WTC11 (cell line): ENCODE results near the gene IL10RB. TPM values are rescaled to one million over a fixed set of nuclear protein-coding genes. Genes with fewer than 3 reads are reported as not detected.

Experiments
- ATAC-seq: fragments of 200-7000 bp; cut with Tn5 transposase; 2 replicates; pipeline ENCODE4 v1.10.0; 2021; ENCODE audit warnings: mild to moderate bottlenecking, moderate library complexity
- CTCF ChIA-PET: fragments of 300-600 bp; sonication (Branson Sonifier 250); formaldehyde crosslinking; loops from one replicate; lab custom pipeline; 2021; ENCODE audit warnings: antibody characterized with exemption; lab: Charles Lee
- POLR2A ChIA-PET: fragments of 350-600 bp; sonication (Branson Sonifier 250); formaldehyde crosslinking; loops from one replicate; lab custom pipeline; 2021; ENCODE audit warnings: antibody characterized with exemption; lab: Charles Lee
- DNase-seq: peaks from one replicate; pipeline ENCODE4 v3.0.0; 2021; ENCODE audit warnings: low spot score
- H3K27ac Mint-ChIP-seq: 2 replicates; pipeline ENCODE4 v1.8.0; 2021; ENCODE audit warnings: mixed read lengths
- H3K27me3 Mint-ChIP-seq: 2 replicates; pipeline ENCODE4 v1.8.0; 2021; ENCODE audit warnings: low read depth, mild to moderate bottlenecking, moderate library complexity, mixed read lengths
- H3K36me3 Mint-ChIP-seq: 2 replicates; pipeline ENCODE4 v1.8.0; 2021; ENCODE audit warnings: mixed read lengths
- H3K4me1 Mint-ChIP-seq: 2 replicates; pipeline ENCODE4 v1.8.0; 2022; ENCODE audit warnings: mixed read lengths
- H3K4me3 Mint-ChIP-seq: 2 replicates; pipeline ENCODE4 v1.8.0; 2021; ENCODE audit warnings: mild to moderate bottlenecking, moderate library complexity, mixed read lengths
- H3K9me3 Mint-ChIP-seq: 2 replicates; pipeline ENCODE4 v1.8.0; 2021; ENCODE audit warnings: mixed read lengths
- AR ChIP-seq: fragments of 250-450 bp; sonication (Bioruptor Pico); IDR thresholded peaks from 2 replicates; pipeline ENCODE4 v1.9.0; 2021; ENCODE audit warnings: mild to moderate bottlenecking
- CREB1 ChIP-seq: sonication (generic); formaldehyde crosslinking; IDR thresholded peaks from 2 replicates; pipeline ENCODE4 v1.8.0; 2023; ENCODE audit warnings: mild to moderate bottlenecking, missing genetic modification reagents
- CREM ChIP-seq: sonication (generic); formaldehyde crosslinking; IDR thresholded peaks from 2 replicates; pipeline ENCODE4 v1.8.1; 2022; ENCODE audit warnings: mild to moderate bottlenecking, missing genetic modification reagents, moderate library complexity
- E2F1 ChIP-seq: sonication (generic); formaldehyde crosslinking; IDR thresholded peaks from 2 replicates; pipeline ENCODE4 v1.8.0; 2022; ENCODE audit warnings: mild to moderate bottlenecking, missing genetic modification reagents
- E2F4 ChIP-seq: sonication (generic); formaldehyde crosslinking; IDR thresholded peaks from 2 replicates; pipeline ENCODE4 v1.8.1; 2022; ENCODE audit warnings: low read depth, mild to moderate bottlenecking, moderate library complexity, missing genetic modification reagents, borderline replicate concordance
- FOXK1 ChIP-seq: sonication (generic); formaldehyde crosslinking; IDR thresholded peaks from 2 replicates; pipeline ENCODE4 v1.8.0; 2022; ENCODE audit warnings: mild to moderate bottlenecking, moderate library complexity, missing genetic modification reagents
- HMGXB4 ChIP-seq: sonication (generic); formaldehyde crosslinking; IDR thresholded peaks from 2 replicates; pipeline ENCODE4 v1.8.1; 2023; ENCODE audit warnings: mild to moderate bottlenecking, moderate library complexity, missing genetic modification reagents
- NFE2L1 ChIP-seq: sonication (generic); formaldehyde crosslinking; IDR thresholded peaks from 2 replicates; pipeline ENCODE4 v1.8.1; 2023; ENCODE audit warnings: missing genetic modification reagents
- NFYB ChIP-seq: sonication (generic); formaldehyde crosslinking; conservative IDR thresholded peaks from 2 replicates; pipeline ENCODE4 v1.8.0; 2022; ENCODE audit warnings: low read depth, missing genetic modification reagents
- NR1H2 ChIP-seq: sonication (generic); formaldehyde crosslinking; IDR thresholded peaks from 2 replicates; pipeline ENCODE4 v1.9.0; 2021; ENCODE audit warnings: mild to moderate bottlenecking, moderate library complexity, missing genetic modification reagents
- NR3C1 ChIP-seq: sonication (generic); formaldehyde crosslinking; conservative IDR thresholded peaks from 2 replicates; pipeline ENCODE4 v1.8.1; 2023; ENCODE audit warnings: low read depth, mild to moderate bottlenecking, missing genetic modification reagents
- SMAD3 ChIP-seq: sonication (generic); formaldehyde crosslinking; IDR thresholded peaks from 2 replicates; pipeline ENCODE4 v1.8.0; 2022; ENCODE audit warnings: missing genetic modification reagents, mild to moderate bottlenecking, borderline replicate concordance
- SOX15 ChIP-seq: fragments of 250-450 bp; sonication (Bioruptor Pico); IDR thresholded peaks from 2 replicates; pipeline ENCODE4 v1.9.0; 2021; ENCODE audit warnings: mild to moderate bottlenecking
- STAT6 ChIP-seq: sonication (generic); formaldehyde crosslinking; conservative IDR thresholded peaks from 2 replicates; pipeline ENCODE4 v1.8.1; 2023; ENCODE audit warnings: mild to moderate bottlenecking, low read depth, missing genetic modification reagents, moderate library complexity
- TP53 ChIP-seq: sonication (generic); formaldehyde crosslinking; IDR thresholded peaks from 2 replicates; pipeline ENCODE4 v1.8.1; 2023; ENCODE audit warnings: mild to moderate bottlenecking, missing genetic modification reagents
- ZNF281 ChIP-seq: sonication (generic); formaldehyde crosslinking; IDR thresholded peaks from 2 replicates; pipeline ENCODE4 v1.8.0; 2023; ENCODE audit warnings: mild to moderate bottlenecking, missing genetic modification reagents
- ZNF317 ChIP-seq: sonication (generic); formaldehyde crosslinking; IDR thresholded peaks from 2 replicates; pipeline ENCODE4 v1.8.1; 2023; ENCODE audit warnings: low read depth, mild to moderate bottlenecking, moderate library complexity, missing genetic modification reagents, borderline replicate concordance
- ZNF425 ChIP-seq: fragments of 250-450 bp; sonication (Bioruptor Pico); conservative IDR thresholded peaks from 2 replicates; pipeline ENCODE4 v1.9.0; 2021; ENCODE audit warnings: mild to moderate bottlenecking
- ZNF512 ChIP-seq: sonication (generic); formaldehyde crosslinking; IDR thresholded peaks from 2 replicates; pipeline ENCODE4 v1.8.1; 2022; ENCODE audit warnings: missing genetic modification reagents, borderline replicate concordance
- total RNA-seq: library from RNA; stranded (reverse); gene quantifications from 3 replicates; pipeline ENCODE4 v1.2.3, GENCODE V29; 2021

IL10RB gene
- total RNA-seq, 1 experiment from 2014 or later = 3.7 TPM

- TF ChIP-seq ZNF281 (CRISPR knock-in tag) (no peak), CREM (CRISPR knock-in tag) (no peak), AR (CRISPR knock-in tag) (no peak), NR1H2 (CRISPR knock-in tag) (no peak), TP53 (CRISPR knock-in tag) (no peak), FOXK1 (CRISPR knock-in tag) (no peak), CREB1 (CRISPR knock-in tag) (no peak), NFE2L1 (CRISPR knock-in tag) (no peak), ZNF425 (CRISPR knock-in tag) (no peak), ZNF317 (no peak), E2F4 (no peak), NR3C1 (CRISPR knock-in tag) (no peak), ZNF512 (CRISPR knock-in tag) (no peak), SOX15 (CRISPR knock-in tag) (no peak)
These were observed 8.9 kb upstream of the IL10RB start (continued) for GRCh38 chr21:33257094-33257803.

- Mint-ChIP-seq H3K9me3 (peaks cover 13% of the 10 kb centered on the region), H3K4me3 (no peak overlapping the region), H3K27me3 (no peaks in the 10 kb centered on the region), H3K4me1 (0 out of 2 replicates have a peak, but pooled peaks cover 2% of the 10 kb centered on the region), H3K36me3 (peaks cover 52% of the 10 kb centered on the region), H3K27ac (no peak overlapping the region)
- ATAC-seq (no peak), DNase-seq (no peak)
- ChIA-PET CTCF (no interaction called here), POLR2A (no interaction called here)
- TF ChIP-seq TP53 (CRISPR knock-in tag) = no peak
- TF ChIP-seq NFYB (CRISPR knock-in tag) = no peak
- no peak for TF ChIP-seq HMGXB4 (CRISPR knock-in tag)
- TF ChIP-seq STAT6 (CRISPR knock-in tag) = no peak
- no peak for TF ChIP-seq E2F1 (CRISPR knock-in tag)
- no peak for TF ChIP-seq SMAD3 (CRISPR knock-in tag)
These were observed 7.7 kb upstream of the IL10RB start for GRCh38 chr21:33258475-33258874.
